Ishikawa (cell line): ENCODE measurements around the gene CHIC1.

Source experiments
- CEBPB ChIP-seq: IDR thresholded peaks from 2 replicates; pipeline ENCODE4 v1.6.1; 2012
- EGR1 ChIP-seq: IDR thresholded peaks from 2 replicates; pipeline ENCODE4 v1.6.1; 2012
- EP300 ChIP-seq: IDR thresholded peaks from 2 replicates; pipeline ENCODE4 v1.6.1; 2012; ENCODE audit warnings: borderline replicate concordance
- FOXM1 ChIP-seq: IDR thresholded peaks from 2 replicates; pipeline ENCODE4 v1.6.1; 2012; ENCODE audit warnings: low read depth, borderline replicate concordance
- MAX ChIP-seq: IDR thresholded peaks from 2 replicates; pipeline ENCODE4 v1.6.1; 2012
- NFIC ChIP-seq: IDR thresholded peaks from 2 replicates; pipeline ENCODE4 v1.6.1; 2012
- RAD21 ChIP-seq: IDR thresholded peaks from 2 replicates; pipeline ENCODE4 v1.6.1; 2012; ENCODE audit warnings: low read depth
- REST ChIP-seq: IDR thresholded peaks from 2 replicates; pipeline ENCODE4 v1.6.1; 2012; ENCODE audit warnings: low read depth, mild to moderate bottlenecking
- TAF1 ChIP-seq: IDR thresholded peaks from 2 replicates; pipeline ENCODE4 v1.6.1; 2012; ENCODE audit warnings: low read depth, mild to moderate bottlenecking
- TCF12 ChIP-seq: IDR thresholded peaks from 2 replicates; pipeline ENCODE4 v1.6.1; 2012; ENCODE audit warnings: low read depth
- USF1 ChIP-seq: IDR thresholded peaks from 2 replicates; pipeline ENCODE4 v1.6.1; 2012
- YY1 ChIP-seq: IDR thresholded peaks from 2 replicates; pipeline ENCODE4 v1.6.1; 2012; ENCODE audit warnings: low read depth
- ZBTB7A ChIP-seq: IDR thresholded peaks from 2 replicates; pipeline ENCODE4 v1.6.1; 2012; ENCODE audit warnings: low read depth

CHIC1 gene

GRCh38 chrX:73728602-73729001 is 165.6 kb downstream of the CHIC1 start:
- TF ChIP-seq TAF1 (no peak), NFIC (no peak), EP300 (no peak), CEBPB (no peak), TCF12 (no peak), MAX (no peak), USF1 (no peak), EGR1 (no peak), ZBTB7A (no peak), RAD21 (no peak), FOXM1 (no peak), REST (no peak), YY1 (no peak)
